ENCODE data around the gene CYTH1. TPM values are rescaled to one million over a fixed set of nuclear protein-coding genes. Genes with fewer than 3 reads are reported as not detected.

CYTH1 gene
- polyA plus RNA-seq, 1 donor from 2014 or later, result 120 TPM

DNA sequence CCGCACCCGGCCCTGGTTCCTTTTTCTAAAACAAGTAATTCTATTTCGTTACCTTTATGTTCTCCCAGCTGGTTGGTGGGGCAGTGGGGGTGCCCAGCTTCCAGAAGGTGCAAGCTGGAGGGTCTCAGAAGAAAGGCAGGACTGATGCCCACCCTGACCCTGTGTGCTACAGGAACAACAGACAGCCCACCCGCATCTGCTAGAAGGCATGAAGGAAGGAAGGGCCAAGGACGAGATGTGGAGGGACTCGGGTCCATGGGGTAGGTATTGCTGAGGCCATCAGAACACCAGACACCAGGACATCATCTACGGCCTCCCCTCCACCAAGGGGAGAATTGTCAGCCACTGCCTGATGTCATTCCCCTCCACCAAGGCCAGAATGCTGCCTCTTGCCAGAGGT, 6.4 kb upstream of the CYTH1 start:
- Histone ChIP-seq H3K4me2 (ENCODE audit: low read length) (no peak overlapping the region), H3K4me3 (ENCODE audit: low read length) (no peak overlapping the region), H4K20me1 (ENCODE audit: insufficient read depth) (no peaks in the 10 kb centered on the region), H3K9me2 (ENCODE audit: insufficient read depth, low read length) (no peaks in the 10 kb centered on the region), H2AFZ (ENCODE audit: low read depth, low read length) (no peak overlapping the region), H3K27ac (ENCODE audit: low read length) (no peak overlapping the region), H3K9me3 (ENCODE audit: low read length) (no peaks in the 10 kb centered on the region), H3K27me3 (ENCODE audit: insufficient read depth, low read depth, low read length) (no peaks in the 10 kb centered on the region), H3K79me2 (replicated peaks; ENCODE audit: insufficient read depth, low read length) (no peaks in the 10 kb centered on the region), H3K9ac (ENCODE audit: low read length) (no peak overlapping the region), H3K36me3 (ENCODE audit: insufficient read depth, low read length) (no peaks in the 10 kb centered on the region), H3F3A (ENCODE audit: insufficient read depth, low read length, poor library complexity, severe bottlenecking) (no peaks in the 10 kb centered on the region)
- TF ChIP-seq POLR2AphosphoS5 (IDR thresholded peaks at IDR 0.05) (no peak), CTCF (IDR thresholded peaks at IDR 0.05; ENCODE audit: poor library complexity, severe bottlenecking) (no peak), MXI1 (conservative IDR thresholded peaks at IDR 0.05; ENCODE audit: poor library complexity, severe bottlenecking) (no peak), SMC3 (conservative IDR thresholded peaks at IDR 0.05; ENCODE audit: poor library complexity) (no peak), TAF1 (IDR thresholded peaks at IDR 0.05; ENCODE audit: low read depth) (no peak), RAD21 (conservative IDR thresholded peaks at IDR 0.05) (no peak), EP300 (conservative IDR thresholded peaks at IDR 0.05; ENCODE audit: poor library complexity, severe bottlenecking) (no peak), EZH2 (IDR thresholded peaks at IDR 0.05; ENCODE audit: borderline replicate concordance, insufficient read depth, low read length, poor library complexity, severe bottlenecking) (no peak)
- TF ChIP-seq, protein P1, sequence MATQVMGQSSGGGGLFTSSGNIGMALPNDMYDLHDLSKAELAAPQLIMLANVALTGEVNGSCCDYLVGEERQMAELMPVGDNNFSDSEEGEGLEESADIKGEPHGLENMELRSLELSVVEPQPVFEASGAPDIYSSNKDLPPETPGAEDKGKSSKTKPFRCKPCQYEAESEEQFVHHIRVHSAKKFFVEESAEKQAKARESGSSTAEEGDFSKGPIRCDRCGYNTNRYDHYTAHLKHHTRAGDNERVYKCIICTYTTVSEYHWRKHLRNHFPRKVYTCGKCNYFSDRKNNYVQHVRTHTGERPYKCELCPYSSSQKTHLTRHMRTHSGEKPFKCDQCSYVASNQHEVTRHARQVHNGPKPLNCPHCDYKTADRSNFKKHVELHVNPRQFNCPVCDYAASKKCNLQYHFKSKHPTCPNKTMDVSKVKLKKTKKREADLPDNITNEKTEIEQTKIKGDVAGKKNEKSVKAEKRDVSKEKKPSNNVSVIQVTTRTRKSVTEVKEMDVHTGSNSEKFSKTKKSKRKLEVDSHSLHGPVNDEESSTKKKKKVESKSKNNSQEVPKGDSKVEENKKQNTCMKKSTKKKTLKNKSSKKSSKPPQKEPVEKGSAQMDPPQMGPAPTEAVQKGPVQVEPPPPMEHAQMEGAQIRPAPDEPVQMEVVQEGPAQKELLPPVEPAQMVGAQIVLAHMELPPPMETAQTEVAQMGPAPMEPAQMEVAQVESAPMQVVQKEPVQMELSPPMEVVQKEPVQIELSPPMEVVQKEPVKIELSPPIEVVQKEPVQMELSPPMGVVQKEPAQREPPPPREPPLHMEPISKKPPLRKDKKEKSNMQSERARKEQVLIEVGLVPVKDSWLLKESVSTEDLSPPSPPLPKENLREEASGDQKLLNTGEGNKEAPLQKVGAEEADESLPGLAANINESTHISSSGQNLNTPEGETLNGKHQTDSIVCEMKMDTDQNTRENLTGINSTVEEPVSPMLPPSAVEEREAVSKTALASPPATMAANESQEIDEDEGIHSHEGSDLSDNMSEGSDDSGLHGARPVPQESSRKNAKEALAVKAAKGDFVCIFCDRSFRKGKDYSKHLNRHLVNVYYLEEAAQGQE (IDR thresholded peaks at IDR 0.05; ENCODE audit: borderline replicate concordance), result no peak

GRCh38 chr17:78787444-78787843, 5.4 kb upstream of the CYTH1 start:
- H3K9me3 ChIP-seq (ENCODE audit: low read length), result no peaks in the 10 kb centered on the region
- H3F3A ChIP-seq (ENCODE audit: insufficient read depth, low read length, poor library complexity, severe bottlenecking), result no peaks in the 10 kb centered on the region
- H3K79me2 ChIP-seq (replicated peaks; ENCODE audit: insufficient read depth, low read length), result no peaks in the 10 kb centered on the region
- no peaks in the 10 kb centered on the region for H4K20me1 ChIP-seq (ENCODE audit: insufficient read depth)
- H3K36me3 ChIP-seq (ENCODE audit: insufficient read depth, low read length), result no peaks in the 10 kb centered on the region
- no peak overlapping the region for H3K4me3 ChIP-seq (ENCODE audit: low read length)
- no peaks in the 10 kb centered on the region for H3K27me3 ChIP-seq (ENCODE audit: insufficient read depth, low read depth, low read length)
- no peak overlapping the region for H2AFZ ChIP-seq (ENCODE audit: low read depth, low read length)
- TF ChIP-seq MXI1 (conservative IDR thresholded peaks at IDR 0.05; ENCODE audit: poor library complexity, severe bottlenecking) (no peak), CTCF (IDR thresholded peaks at IDR 0.05; ENCODE audit: poor library complexity, severe bottlenecking) (no peak), TAF1 (IDR thresholded peaks at IDR 0.05; ENCODE audit: low read depth) (no peak), EP300 (conservative IDR thresholded peaks at IDR 0.05; ENCODE audit: poor library complexity, severe bottlenecking) (no peak), SMC3 (conservative IDR thresholded peaks at IDR 0.05; ENCODE audit: poor library complexity) (no peak), RAD21 (conservative IDR thresholded peaks at IDR 0.05) (no peak), EZH2 (IDR thresholded peaks at IDR 0.05; ENCODE audit: borderline replicate concordance, insufficient read depth, low read length, poor library complexity, severe bottlenecking) (no peak), POLR2AphosphoS5 (IDR thresholded peaks at IDR 0.05) (no peak)
- TF ChIP-seq, protein P1 (IDR thresholded peaks at IDR 0.05; ENCODE audit: borderline replicate concordance), result no peak
- no peak overlapping the region for H3K9ac ChIP-seq (ENCODE audit: low read length)
- no peaks in the 10 kb centered on the region for H3K9me2 ChIP-seq (ENCODE audit: insufficient read depth, low read length)
- no peak overlapping the region for H3K27ac ChIP-seq (ENCODE audit: low read length)
- H3K4me2 ChIP-seq (ENCODE audit: low read length), result no peak overlapping the region

Measured in neural cell (in vitro differentiated cells).